Measurements from ENCODE around the gene CRX. TPM values are rescaled to one million over a fixed set of nuclear protein-coding genes. Genes with fewer than 3 reads are reported as not detected.

The CRX gene
- total RNA-seq, 2 donors from 2014 or later: not detected

- H3K9me3 ChIP-seq (ENCODE audit: control insufficient read depth, low read length, poor library complexity, severe bottlenecking): no peaks in the 10 kb centered on the region
- DNase-seq (no peak), ATAC-seq (no peak)
- no peaks in the 10 kb centered on the region for H3K36me3 Mint-ChIP-seq (ENCODE audit: low read depth)
- H3K4me1 Mint-ChIP-seq: peaks cover 4% of the 10 kb centered on the region
- peaks cover 51% of the 10 kb centered on the region for H3K27me3 Mint-ChIP-seq
- H3K27ac Mint-ChIP-seq: peak within 1 kb of the TSS; percentile 14
- H3K4me3 Mint-ChIP-seq: peak within 1 kb of the TSS; percentile 41
Measured at GRCh38 chr19:47886010-47886559, 64.3 kb downstream of the CRX start, which contains the start of gene SULT2A1. SULT2A1 (minus strand) TSS chr19:47886315; CDS start chr19:47886257, 58 bp downstream.

DNA sequence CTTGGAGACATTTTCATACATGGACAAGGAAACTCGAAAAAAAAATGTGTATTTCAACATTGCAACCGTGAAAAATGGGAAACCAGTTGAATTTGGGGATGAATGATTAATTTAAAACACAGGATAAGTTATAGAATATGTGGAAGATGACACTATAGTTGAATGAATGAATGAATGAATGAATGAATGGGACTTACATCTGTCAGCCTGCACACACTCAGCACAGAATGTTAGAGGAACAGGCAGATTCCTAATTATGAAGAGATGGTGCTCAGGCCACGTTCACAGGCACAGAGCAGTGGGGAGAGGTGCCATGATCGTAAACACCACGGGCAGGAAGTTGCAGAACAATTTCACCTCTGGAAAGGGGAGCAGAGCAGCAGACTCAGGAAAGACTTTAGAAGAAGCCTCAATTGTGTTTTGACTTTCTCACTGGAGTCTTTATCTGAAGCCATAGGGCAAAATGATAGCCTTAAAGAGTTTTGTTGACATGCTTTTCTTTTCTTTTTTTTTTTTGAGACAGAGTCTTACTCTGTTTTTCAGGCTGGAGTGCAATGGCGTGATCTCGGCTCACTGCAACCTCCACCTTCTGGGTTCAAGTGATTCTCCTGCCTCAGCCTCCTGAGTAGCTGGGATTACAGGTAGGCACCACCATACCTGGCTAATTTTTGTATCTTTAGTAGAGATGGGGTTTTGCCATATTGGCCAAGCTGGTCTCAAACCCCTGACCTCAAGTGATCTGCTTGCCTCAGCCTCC lies 69.3 kb downstream of the CRX start:
- H3K9me3 ChIP-seq (ENCODE audit: control insufficient read depth, low read length, poor library complexity, severe bottlenecking): no peaks in the 10 kb centered on the region
- DNase-seq (no peak), ATAC-seq (no peak)
- Mint-ChIP-seq H3K4me1 (no peaks in the 10 kb centered on the region), H3K27ac (no peak overlapping the region), H3K36me3 (ENCODE audit: low read depth) (no peaks in the 10 kb centered on the region), H3K4me3 (no peak overlapping the region), H3K27me3 (peaks cover 26% of the 10 kb centered on the region)

DNA sequence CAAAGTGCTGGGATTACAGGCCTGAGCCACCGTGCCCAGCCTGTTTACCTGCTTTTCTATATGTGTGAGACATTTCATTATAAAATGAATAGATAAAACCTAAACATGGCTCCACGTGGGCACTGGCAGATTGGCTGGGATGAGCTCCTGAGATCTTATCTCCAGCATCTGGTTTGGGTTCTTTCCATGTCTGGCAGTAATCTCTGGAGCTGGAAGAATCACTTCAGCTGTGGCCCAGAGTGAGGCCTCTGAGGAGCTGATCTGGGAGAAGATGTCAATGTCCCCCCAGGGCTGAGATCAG lies 69.8 kb downstream of the CRX start:
- no peaks in the 10 kb centered on the region for H3K4me1 Mint-ChIP-seq
- no peaks in the 10 kb centered on the region for H3K36me3 Mint-ChIP-seq (ENCODE audit: low read depth)
- no peak overlapping the region for H3K4me3 Mint-ChIP-seq
- H3K27ac Mint-ChIP-seq: no peak overlapping the region
- ATAC-seq (no peak), DNase-seq (no peak)
- H3K27me3 Mint-ChIP-seq: peaks cover 23% of the 10 kb centered on the region
- no peaks in the 10 kb centered on the region for H3K9me3 ChIP-seq (ENCODE audit: control insufficient read depth, low read length, poor library complexity, severe bottlenecking)

GRCh38 chr19:47891923-47892666 lies 70.4 kb downstream of the CRX start:
- Mint-ChIP-seq H3K27ac (no peak overlapping the region), H3K4me1 (no peaks in the 10 kb centered on the region)

More at GRCh38 chr19:47891923-47892666, 70.4 kb downstream of the CRX start:
- peaks cover 23% of the 10 kb centered on the region for H3K27me3 Mint-ChIP-seq
- no peak overlapping the region for H3K4me3 Mint-ChIP-seq
- ATAC-seq (no peak), DNase-seq (no peak)
- H3K9me3 ChIP-seq (ENCODE audit: control insufficient read depth, low read length, poor library complexity, severe bottlenecking): no peaks in the 10 kb centered on the region
- no peaks in the 10 kb centered on the region for H3K36me3 Mint-ChIP-seq (ENCODE audit: low read depth)

Other genes with a start within 250 kb of the CRX start
- gene ZNF541, start 248.8 kb upstream of the CRX start, total RNA-seq: under 1 TPM; 0.65 to 0.99 TPM
- 10 to 100 TPM; 32.1 to 34.8 TPM for gene BICRA, start 212.8 kb upstream of the CRX start, total RNA-seq
- gene EHD2, start 108.5 kb upstream of the CRX start, total RNA-seq: under 1 TPM in 1 of 2 donors, not detected in 1; 0.70 TPM
- gene NOP53, start 76.4 kb upstream of the CRX start, total RNA-seq: 100 to 1,000 TPM; 742 to 873 TPM
- gene SELENOW, start 43.2 kb upstream of the CRX start, total RNA-seq: 100 to 1,000 TPM in 1 of 2 donors, 10 to 100 TPM in 1; 89.5 to 101 TPM
- not detected for gene TPRX1, start 17.4 kb upstream of the CRX start, total RNA-seq
- gene TPRX2, start 37.3 kb downstream of the CRX start, total RNA-seq: not detected
- gene SULT2A1, start 64.4 kb downstream of the CRX start, total RNA-seq: not detected
- gene BSPH1, start 170.2 kb downstream of the CRX start, total RNA-seq: not detected
- not detected for gene ELSPBP1, start 172.7 kb downstream of the CRX start, total RNA-seq
- 1 to 10 TPM in 1 of 2 donors, not detected in 1; 9.2 TPM for gene CABP5, start 222.1 kb downstream of the CRX start, total RNA-seq

All from T-helper 17 cell (primary cell).